ENCODE data around the gene SSUH2. TPM values are rescaled to one million over a fixed set of nuclear protein-coding genes. Genes with fewer than 3 reads are reported as not detected.

Gene SSUH2
- total and polyA plus RNA-seq, 3 donors from 2014 or later: 9.8 to 28.9 (median 15.0) TPM

DNA sequence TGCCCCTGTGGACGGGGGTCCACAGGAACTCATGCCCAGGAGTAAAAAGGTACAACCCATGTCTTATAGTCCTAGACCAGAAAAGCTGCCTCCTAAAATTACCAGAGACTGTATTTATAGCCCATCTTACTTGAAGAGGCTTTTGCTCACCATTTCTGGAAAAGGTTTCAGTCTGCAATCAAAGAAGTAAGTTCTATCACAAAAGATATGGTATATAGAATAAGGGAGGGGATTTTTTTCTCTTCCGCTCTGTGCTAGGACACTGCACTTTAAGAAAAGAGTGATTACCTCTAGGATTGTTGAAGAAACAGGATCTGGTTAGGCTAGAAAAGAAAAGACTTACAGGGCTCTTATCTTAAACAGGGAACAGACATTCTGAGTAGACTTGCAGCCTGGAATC is 2.6 kb downstream of the SSUH2 start:
- intact Hi-C loops (cut with DNase I; ENCODE audit: low total_unique reads): no loop called here
- Histone ChIP-seq H3K4me1 (no peaks in the 10 kb centered on the region), H3K4me3 (no peak overlapping the region)

DNA sequence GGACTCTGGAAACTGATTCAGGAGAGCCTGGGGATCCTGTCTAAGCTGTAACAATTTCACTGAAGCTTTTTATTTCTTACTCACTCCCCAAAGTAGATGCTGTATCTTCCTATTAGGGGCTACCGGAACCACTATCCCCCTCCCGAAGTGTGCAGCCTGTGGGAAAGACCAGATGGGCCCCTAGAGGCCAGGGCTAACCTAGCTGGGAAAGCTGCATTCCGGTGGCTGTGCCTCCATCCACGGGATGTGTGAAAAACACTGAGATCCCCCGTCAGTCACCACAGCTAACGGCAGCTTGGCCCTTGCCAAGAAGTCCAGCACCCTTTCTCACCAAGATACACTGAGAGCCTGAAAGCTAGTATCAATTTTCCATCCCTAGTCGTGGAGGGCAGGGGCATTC is 3.1 kb downstream of the SSUH2 start:
- WGBS, 2 donors: 75 to 80% methylated on average over 6 to 7 of the region's 7 CpGs
- no peaks in the 10 kb centered on the region for H3K9me3 ChIP-seq
- H3K27ac ChIP-seq: no peak overlapping the region
- H3K36me3 ChIP-seq (ENCODE audit: low read depth, missing control alignments): no peaks in the 10 kb centered on the region
- no peak for DNase-seq
- no peaks in the 10 kb centered on the region for H3K4me1 ChIP-seq
- TF ChIP-seq, protein P1, sequence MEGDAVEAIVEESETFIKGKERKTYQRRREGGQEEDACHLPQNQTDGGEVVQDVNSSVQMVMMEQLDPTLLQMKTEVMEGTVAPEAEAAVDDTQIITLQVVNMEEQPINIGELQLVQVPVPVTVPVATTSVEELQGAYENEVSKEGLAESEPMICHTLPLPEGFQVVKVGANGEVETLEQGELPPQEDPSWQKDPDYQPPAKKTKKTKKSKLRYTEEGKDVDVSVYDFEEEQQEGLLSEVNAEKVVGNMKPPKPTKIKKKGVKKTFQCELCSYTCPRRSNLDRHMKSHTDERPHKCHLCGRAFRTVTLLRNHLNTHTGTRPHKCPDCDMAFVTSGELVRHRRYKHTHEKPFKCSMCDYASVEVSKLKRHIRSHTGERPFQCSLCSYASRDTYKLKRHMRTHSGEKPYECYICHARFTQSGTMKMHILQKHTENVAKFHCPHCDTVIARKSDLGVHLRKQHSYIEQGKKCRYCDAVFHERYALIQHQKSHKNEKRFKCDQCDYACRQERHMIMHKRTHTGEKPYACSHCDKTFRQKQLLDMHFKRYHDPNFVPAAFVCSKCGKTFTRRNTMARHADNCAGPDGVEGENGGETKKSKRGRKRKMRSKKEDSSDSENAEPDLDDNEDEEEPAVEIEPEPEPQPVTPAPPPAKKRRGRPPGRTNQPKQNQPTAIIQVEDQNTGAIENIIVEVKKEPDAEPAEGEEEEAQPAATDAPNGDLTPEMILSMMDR (IDR thresholded peaks at IDR 0.05): no peak
- TF ChIP-seq POLR2A (IDR thresholded peaks at IDR 0.05): no peak
- intact Hi-C loops (cut with DNase I; ENCODE audit: low total_unique reads): no loop called here
- no peak overlapping the region for H3K4me3 ChIP-seq
- no peaks in the 10 kb centered on the region for H3K27me3 ChIP-seq

More for the DNA sequence above, 2.6 kb downstream of the SSUH2 start:
- Histone ChIP-seq H3K27ac (no peak overlapping the region), H3K9me3 (no peaks in the 10 kb centered on the region), H3K27me3 (no peaks in the 10 kb centered on the region), H3K36me3 (ENCODE audit: low read depth, missing control alignments) (no peaks in the 10 kb centered on the region)
- TF ChIP-seq, protein P1 (IDR thresholded peaks at IDR 0.05): no peak
- no peak for TF ChIP-seq POLR2A (IDR thresholded peaks at IDR 0.05)
- no peak for DNase-seq
- WGBS, 2 donors: 88 to 92% methylated on average over 2 of the region's 2 CpGs

DNA sequence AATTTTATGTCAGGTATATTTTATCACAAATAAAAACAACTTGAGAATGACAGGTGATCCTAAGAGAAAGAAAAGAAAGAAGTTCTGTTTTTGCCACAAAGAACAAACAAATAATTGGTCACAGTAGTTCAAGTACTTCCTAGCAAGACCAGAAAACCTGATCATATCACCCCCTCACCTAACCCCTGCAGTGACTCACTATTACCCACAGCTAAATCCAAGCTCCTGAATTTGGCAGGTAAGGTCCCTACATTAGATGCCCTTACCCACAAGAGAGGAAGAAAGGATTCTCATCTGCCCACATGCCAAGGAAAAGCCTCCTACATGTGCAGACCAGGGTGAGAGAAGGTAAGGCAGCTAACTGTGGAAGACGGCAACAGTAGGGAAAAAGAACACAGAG is 4.4 kb downstream of the SSUH2 start:
- no peaks in the 10 kb centered on the region for H3K4me1 ChIP-seq
- H3K4me3 ChIP-seq: no peak overlapping the region
- TF ChIP-seq, protein P1 (IDR thresholded peaks at IDR 0.05): no peak
- TF ChIP-seq POLR2A (IDR thresholded peaks at IDR 0.05): no peak
- intact Hi-C loops (cut with DNase I; ENCODE audit: low total_unique reads): no loop called here
- WGBS, 2 donors: 89 to 100% methylated on average over 1 of the region's 1 CpG
- no peaks in the 10 kb centered on the region for H3K27me3 ChIP-seq
- no peak overlapping the region for H3K27ac ChIP-seq
- no peak for DNase-seq
- H3K9me3 ChIP-seq: no peaks in the 10 kb centered on the region
- H3K36me3 ChIP-seq (ENCODE audit: low read depth, missing control alignments): no peaks in the 10 kb centered on the region

DNA sequence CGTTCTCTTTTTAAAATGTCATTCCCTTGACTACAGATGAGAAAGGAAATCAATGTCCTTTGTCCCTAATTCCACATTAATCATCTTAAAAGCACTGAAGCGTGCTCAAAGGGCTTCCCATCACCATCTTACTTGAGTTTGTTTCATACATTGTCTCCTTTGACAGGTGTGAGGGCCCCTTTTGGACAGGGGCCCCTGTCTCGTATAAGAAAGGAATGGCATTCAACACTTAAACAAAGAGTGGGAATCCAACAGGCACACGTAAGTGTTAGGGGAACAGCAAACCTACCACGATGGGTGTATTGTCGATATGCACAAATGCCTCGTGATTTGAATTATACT is 5.0 kb downstream of the SSUH2 start:
- 91 to 94% methylated on average over 7 of the region's 7 CpGs for WGBS, 2 donors
- DNase-seq: no peak
- no peak overlapping the region for H3K27ac ChIP-seq
- no peaks in the 10 kb centered on the region for H3K36me3 ChIP-seq (ENCODE audit: low read depth, missing control alignments)
- intact Hi-C loops (cut with DNase I; ENCODE audit: low total_unique reads): no loop called here
- H3K9me3 ChIP-seq: no peaks in the 10 kb centered on the region
- H3K27me3 ChIP-seq: no peaks in the 10 kb centered on the region
- H3K4me1 ChIP-seq: no peaks in the 10 kb centered on the region
- no peak overlapping the region for H3K4me3 ChIP-seq
- TF ChIP-seq, protein P1 (IDR thresholded peaks at IDR 0.05): no peak
- no peak for TF ChIP-seq POLR2A (IDR thresholded peaks at IDR 0.05)

DNA sequence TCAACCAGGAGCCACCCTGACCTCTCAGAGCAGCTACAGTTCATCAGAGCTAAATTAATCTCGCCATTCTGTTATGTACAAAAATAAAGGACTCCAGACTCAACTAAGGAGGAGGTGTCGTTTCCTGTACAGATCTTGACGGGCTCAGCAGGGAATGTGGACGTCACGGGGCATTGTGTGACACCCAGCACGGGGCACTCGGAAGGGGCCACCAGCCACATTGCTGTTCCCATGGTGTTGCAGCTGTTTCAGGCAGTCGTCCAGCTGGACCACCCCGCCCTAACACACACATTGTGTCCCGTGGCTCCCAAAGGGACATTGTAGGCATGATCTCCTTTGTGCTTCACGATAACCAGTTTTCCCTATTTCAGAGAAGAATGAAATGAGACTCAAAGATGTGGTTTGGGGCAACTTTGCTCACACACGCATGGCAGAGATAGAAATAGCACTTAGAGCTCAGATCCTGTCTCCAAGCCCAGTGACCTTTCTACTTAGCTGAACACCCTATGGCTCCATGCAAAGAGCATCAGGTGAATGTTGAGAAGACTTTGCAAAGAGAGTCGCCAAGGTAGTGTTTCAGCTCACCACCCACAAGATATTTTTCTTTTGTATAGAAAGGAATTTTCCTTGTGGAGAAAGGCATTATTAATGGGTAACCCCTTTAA is 5.5 kb downstream of the SSUH2 start:
- Histone ChIP-seq H3K27ac (no peak overlapping the region), H3K36me3 (ENCODE audit: low read depth, missing control alignments) (no peaks in the 10 kb centered on the region), H3K4me3 (no peak overlapping the region), H3K4me1 (no peaks in the 10 kb centered on the region), H3K9me3 (no peaks in the 10 kb centered on the region), H3K27me3 (no peaks in the 10 kb centered on the region)
- intact Hi-C loops (cut with DNase I; ENCODE audit: low total_unique reads): no loop called here
- whole genome bisulfite sequencing, 2 donors: 86 to 87% methylated on average over 13 of the region's 13 CpGs
- no peak for DNase-seq
- TF ChIP-seq, protein P1 (IDR thresholded peaks at IDR 0.05): no peak
- TF ChIP-seq POLR2A (IDR thresholded peaks at IDR 0.05): no peak

Data from testis (tissue), 3 donors.